GM10248 (cell line): ENCODE measurements around the gene OR2S2.
"Not testable (repeated sequence)": the region's sequence is repeated elsewhere in the genome, so short reads cannot be mapped to it uniquely, and the experiment has no call there.

Source experiments
- CTCF ChIA-PET: fragments of 300-600 bp; sonication (Branson Sonifier 250); formaldehyde crosslinking; extraction: SDS; loops from one replicate; lab custom pipeline; 2021; ENCODE audit warnings: antibody characterized with exemption; lab: Yijun Ruan, JAX
- POLR2A ChIA-PET: fragments of 350-650 bp; sonication (Branson Sonifier 250); formaldehyde crosslinking; extraction: SDS; loops from one replicate; lab custom pipeline; 2020; ENCODE audit warnings: antibody characterized with exemption; lab: Yijun Ruan, JAX
- DNase-seq: peaks from one replicate; pipeline ENCODE4 v3.0.0; 2012; ENCODE audit errors: extremely low spot score
- TF ChIP-seq, protein P1 (sequence below): IDR thresholded peaks from 2 replicates; pipeline ENCODE4 v1.5.1; 2012; ENCODE audit warnings: mild to moderate bottlenecking, low read depth; ENCODE audit errors: extremely low read depth, missing control alignments, control extremely low read depth

OR2S2 gene

GRCh38 chr9:35937227-35937626 is 20.7 kb downstream of the OR2S2 start:
- ChIA-PET CTCF (interaction anchor here (1.4 to 3.2 kb wide), 2 partner anchors 8 to 18 kb away, joined by 4 to 17 read pairs; no protein-coding TSS in a partner anchor), POLR2A (no interaction called here)
- TF ChIP-seq, protein P1, sequence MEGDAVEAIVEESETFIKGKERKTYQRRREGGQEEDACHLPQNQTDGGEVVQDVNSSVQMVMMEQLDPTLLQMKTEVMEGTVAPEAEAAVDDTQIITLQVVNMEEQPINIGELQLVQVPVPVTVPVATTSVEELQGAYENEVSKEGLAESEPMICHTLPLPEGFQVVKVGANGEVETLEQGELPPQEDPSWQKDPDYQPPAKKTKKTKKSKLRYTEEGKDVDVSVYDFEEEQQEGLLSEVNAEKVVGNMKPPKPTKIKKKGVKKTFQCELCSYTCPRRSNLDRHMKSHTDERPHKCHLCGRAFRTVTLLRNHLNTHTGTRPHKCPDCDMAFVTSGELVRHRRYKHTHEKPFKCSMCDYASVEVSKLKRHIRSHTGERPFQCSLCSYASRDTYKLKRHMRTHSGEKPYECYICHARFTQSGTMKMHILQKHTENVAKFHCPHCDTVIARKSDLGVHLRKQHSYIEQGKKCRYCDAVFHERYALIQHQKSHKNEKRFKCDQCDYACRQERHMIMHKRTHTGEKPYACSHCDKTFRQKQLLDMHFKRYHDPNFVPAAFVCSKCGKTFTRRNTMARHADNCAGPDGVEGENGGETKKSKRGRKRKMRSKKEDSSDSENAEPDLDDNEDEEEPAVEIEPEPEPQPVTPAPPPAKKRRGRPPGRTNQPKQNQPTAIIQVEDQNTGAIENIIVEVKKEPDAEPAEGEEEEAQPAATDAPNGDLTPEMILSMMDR = no peak
- DNase-seq = no peak

GRCh38 chr9:35935755-35936509 is 22.0 kb downstream of the OR2S2 start:
- POLR2A ChIA-PET = no interaction called here
- no peak for DNase-seq
- TF ChIP-seq, protein P1 = no peak
- CTCF ChIA-PET = interaction anchor here (1.0 to 3.2 kb wide), 3 partner anchors 9 to 19 kb away, joined by 3 to 17 read pairs (median 4); no protein-coding TSS in a partner anchor

DNA sequence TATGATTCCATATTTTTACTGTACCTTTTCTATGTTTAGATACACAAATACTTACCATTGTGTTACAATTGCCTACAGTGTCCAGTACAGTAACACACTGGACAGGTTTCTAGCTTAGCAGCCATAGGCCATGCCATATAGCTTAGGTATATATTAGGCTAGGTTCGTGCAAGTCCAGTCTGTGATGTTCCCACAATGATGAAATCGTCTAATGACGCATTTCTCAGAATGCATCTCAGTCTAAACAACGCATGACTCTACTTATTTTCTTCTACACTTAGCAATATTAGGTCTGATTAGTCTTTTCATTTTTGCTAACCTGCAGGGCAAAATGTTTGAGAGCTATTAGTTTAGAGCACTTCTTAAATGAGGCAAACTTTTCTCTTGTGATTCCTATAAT is 22.7 kb downstream of the OR2S2 start:
- CTCF ChIA-PET = interaction anchor here (1.0 to 3.2 kb wide), 2 partner anchors 10 to 19 kb away, joined by 3 to 17 read pairs; no protein-coding TSS in a partner anchor
- DNase-seq = no peak
- POLR2A ChIA-PET = no interaction called here
- TF ChIP-seq, protein P1 = no peak

- POLR2A ChIA-PET, DNase-seq: not testable (repeated sequence)
- CTCF ChIA-PET = interaction anchor here (1.7 kb wide), 1 partner anchor 12 kb away, joined by 4 read pairs; no protein-coding TSS in a partner anchor
These were observed 23.9 kb downstream of the OR2S2 start for GRCh38 chr9:35934069-35934468.

- POLR2A ChIA-PET = no interaction called here
- no peak for DNase-seq
- TF ChIP-seq, protein P1 = no peak
- CTCF ChIA-PET = interaction anchor here (1.7 kb wide), 1 partner anchor 12 kb away, joined by 4 read pairs; no protein-coding TSS in a partner anchor
These were observed 24.3 kb downstream of the OR2S2 start for GRCh38 chr9:35933550-35934067.

GRCh38 chr9:35932735-35933134 is 25.2 kb downstream of the OR2S2 start:
- ChIA-PET POLR2A (no interaction called here), CTCF (interaction anchor here (1.7 kb wide), 1 partner anchor 13 kb away, joined by 4 read pairs; no protein-coding TSS in a partner anchor)
- no peak for DNase-seq
- TF ChIP-seq, protein P1 = no peak

- TF ChIP-seq, protein P1 = no peak
- ChIA-PET CTCF (interaction anchor here (0.9 to 1.6 kb wide), 3 partner anchors 11 to 26 kb away, joined by 3 to 4 read pairs (median 4); no protein-coding TSS in a partner anchor), POLR2A (no interaction called here)
- no peak for DNase-seq
These were observed 27.0 kb downstream of the OR2S2 start for GRCh38 chr9:35930989-35931388.
